WTC11 (cell line): ENCODE results near the gene KIAA1671. TPM values are rescaled to one million over a fixed set of nuclear protein-coding genes. Genes with fewer than 3 reads are reported as not detected.

Experiments used
- AR ChIP-seq: fragments of 250-450 bp; sonication (Bioruptor Pico); IDR thresholded peaks from 2 replicates; pipeline ENCODE4 v1.9.0; 2021; ENCODE audit warnings: mild to moderate bottlenecking
- ATF3 ChIP-seq: sonication (generic); formaldehyde crosslinking; conservative IDR thresholded peaks from 2 replicates; pipeline ENCODE4 v1.8.1; 2022; ENCODE audit warnings: mild to moderate bottlenecking, missing genetic modification reagents
- CBFB ChIP-seq: sonication (generic); formaldehyde crosslinking; IDR thresholded peaks from 2 replicates; pipeline ENCODE4 v1.8.1; 2022; ENCODE audit warnings: mild to moderate bottlenecking, low read depth, missing genetic modification reagents
- CDX4 ChIP-seq: fragments of 250-450 bp; sonication (Bioruptor Pico); IDR thresholded peaks from 2 replicates; pipeline ENCODE4 v1.9.0; 2021; ENCODE audit warnings: moderate library complexity, mild to moderate bottlenecking, inconsistent platforms, borderline replicate concordance
- E2F4 ChIP-seq: sonication (generic); formaldehyde crosslinking; IDR thresholded peaks from 2 replicates; pipeline ENCODE4 v1.8.1; 2022; ENCODE audit warnings: low read depth, mild to moderate bottlenecking, moderate library complexity, missing genetic modification reagents, borderline replicate concordance
- GTF2I ChIP-seq: fragments of 250-450 bp; sonication (Bioruptor Pico); conservative IDR thresholded peaks from 2 replicates; pipeline ENCODE4 v1.4.0; 2021; ENCODE audit warnings: mild to moderate bottlenecking
- HMGXB4 ChIP-seq: sonication (generic); formaldehyde crosslinking; IDR thresholded peaks from 2 replicates; pipeline ENCODE4 v1.8.1; 2023; ENCODE audit warnings: mild to moderate bottlenecking, moderate library complexity, missing genetic modification reagents
- KAT7 ChIP-seq: sonication (generic); formaldehyde crosslinking; IDR thresholded peaks from 2 replicates; pipeline ENCODE4 v1.8.1; 2023; ENCODE audit warnings: missing genetic modification reagents, mild to moderate bottlenecking, borderline replicate concordance
- MXD4 ChIP-seq: fragments of 250-450 bp; sonication (Bioruptor Pico); IDR thresholded peaks from 2 replicates; pipeline ENCODE4 v1.8.0; 2021; ENCODE audit warnings: mild to moderate bottlenecking, moderate library complexity, borderline replicate concordance
- NFATC4 ChIP-seq: fragments of 250-450 bp; sonication (Bioruptor Pico); IDR thresholded peaks from 2 replicates; pipeline ENCODE4 v1.9.0; 2021; ENCODE audit warnings: mild to moderate bottlenecking
- NFE2L1 ChIP-seq: sonication (generic); formaldehyde crosslinking; IDR thresholded peaks from 2 replicates; pipeline ENCODE4 v1.8.1; 2023; ENCODE audit warnings: missing genetic modification reagents
- OVOL2 ChIP-seq: fragments of 250-450 bp; sonication (Bioruptor Pico); IDR thresholded peaks from 2 replicates; pipeline ENCODE4 v1.9.0; 2021; ENCODE audit warnings: mild to moderate bottlenecking, borderline replicate concordance
- SMAD4 ChIP-seq: sonication (generic); formaldehyde crosslinking; IDR thresholded peaks from 2 replicates; pipeline ENCODE4 v1.8.0; 2022; ENCODE audit warnings: mild to moderate bottlenecking, missing genetic modification reagents
- SOX15 ChIP-seq: fragments of 250-450 bp; sonication (Bioruptor Pico); IDR thresholded peaks from 2 replicates; pipeline ENCODE4 v1.9.0; 2021; ENCODE audit warnings: mild to moderate bottlenecking
- SP1 ChIP-seq: sonication (generic); formaldehyde crosslinking; conservative IDR thresholded peaks from 2 replicates; pipeline ENCODE4 v1.8.1; 2022; ENCODE audit warnings: missing genetic modification reagents
- TEAD1 ChIP-seq: sonication (generic); formaldehyde crosslinking; IDR thresholded peaks from 2 replicates; pipeline ENCODE4 v1.8.0; 2022; ENCODE audit warnings: mild to moderate bottlenecking, missing genetic modification reagents
- ZBTB21 ChIP-seq: sonication (generic); formaldehyde crosslinking; IDR thresholded peaks from 2 replicates; pipeline ENCODE4 v1.8.1; 2023; ENCODE audit warnings: mild to moderate bottlenecking, missing genetic modification reagents, borderline replicate concordance
- ZNF121 ChIP-seq: sonication (generic); formaldehyde crosslinking; IDR thresholded peaks from 2 replicates; pipeline ENCODE4 v1.8.0; 2023; ENCODE audit warnings: missing genetic modification reagents
- ZNF219 ChIP-seq: sonication (generic); formaldehyde crosslinking; IDR thresholded peaks from 2 replicates; pipeline ENCODE4 v1.8.0; 2023; ENCODE audit warnings: missing genetic modification reagents, mild to moderate bottlenecking, borderline replicate concordance
- ZNF232 ChIP-seq: sonication (generic); formaldehyde crosslinking; IDR thresholded peaks from 2 replicates; pipeline ENCODE4 v1.8.0; 2022; ENCODE audit warnings: mild to moderate bottlenecking, missing genetic modification reagents
- total RNA-seq: library from RNA; stranded (reverse); gene quantifications from 3 replicates; pipeline ENCODE4 v1.2.3, GENCODE V29; 2021
- TF ChIP-seq, protein P1 (sequence below): sonication (generic); formaldehyde crosslinking; IDR thresholded peaks from 2 replicates; pipeline ENCODE4 v1.8.1; 2022; ENCODE audit warnings: missing genetic modification reagents, borderline replicate concordance
- TF ChIP-seq, protein P2 (sequence below): fragments of 250-450 bp; sonication (Bioruptor Pico); IDR thresholded peaks from 2 replicates; pipeline ENCODE4 v2.1.2; 2022; ENCODE audit warnings: mild to moderate bottlenecking, moderate library complexity
- TF ChIP-seq, protein P3 (sequence below): sonication (generic); formaldehyde crosslinking; IDR thresholded peaks from 2 replicates; pipeline ENCODE4 v1.8.0; 2023; ENCODE audit warnings: missing genetic modification reagents, mild to moderate bottlenecking, borderline replicate concordance

The KIAA1671 gene
- total RNA-seq, 1 experiment from 2014 or later, result 26.0 TPM

- TF ChIP-seq TEAD1 (no peak; the same call in 1 of the 2 replicates), MXD4 (no peak), CBFB (CRISPR knock-in tag) (no peak), ZNF219 (CRISPR knock-in tag) (no peak), CDX4 (CRISPR knock-in tag) (no peak), ATF3 (CRISPR knock-in tag) (no peak), SMAD4 (no peak), HMGXB4 (CRISPR knock-in tag) (0 out of 2 replicates have a peak, but pooled peaks have one; percentile 81), KAT7 (no peak), NFATC4 (no peak), E2F4 (CRISPR knock-in tag) (no peak), SP1 (no peak), NFE2L1 (CRISPR knock-in tag) (no peak; the same call in 1 of the 2 replicates), SOX15 (no peak), GTF2I (CRISPR knock-in tag) (no peak), OVOL2 (CRISPR knock-in tag) (no peak), ZNF232 (no peak), AR (no peak), ZBTB21 (CRISPR knock-in tag) (no peak), ZNF121 (CRISPR knock-in tag) (no peak)
- TF ChIP-seq, protein P1, sequence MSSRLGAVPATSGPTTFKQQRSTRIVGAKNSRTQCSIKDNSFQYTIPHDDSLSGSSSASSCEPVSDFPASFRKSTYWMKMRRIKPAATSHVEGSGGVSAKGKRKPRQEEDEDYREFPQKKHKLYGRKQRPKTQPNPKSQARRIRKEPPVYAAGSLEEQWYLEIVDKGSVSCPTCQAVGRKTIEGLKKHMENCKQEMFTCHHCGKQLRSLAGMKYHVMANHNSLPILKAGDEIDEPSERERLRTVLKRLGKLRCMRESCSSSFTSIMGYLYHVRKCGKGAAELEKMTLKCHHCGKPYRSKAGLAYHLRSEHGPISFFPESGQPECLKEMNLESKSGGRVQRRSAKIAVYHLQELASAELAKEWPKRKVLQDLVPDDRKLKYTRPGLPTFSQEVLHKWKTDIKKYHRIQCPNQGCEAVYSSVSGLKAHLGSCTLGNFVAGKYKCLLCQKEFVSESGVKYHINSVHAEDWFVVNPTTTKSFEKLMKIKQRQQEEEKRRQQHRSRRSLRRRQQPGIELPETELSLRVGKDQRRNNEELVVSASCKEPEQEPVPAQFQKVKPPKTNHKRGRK (CRISPR knock-in tag), result no peak
- TF ChIP-seq, protein P2, sequence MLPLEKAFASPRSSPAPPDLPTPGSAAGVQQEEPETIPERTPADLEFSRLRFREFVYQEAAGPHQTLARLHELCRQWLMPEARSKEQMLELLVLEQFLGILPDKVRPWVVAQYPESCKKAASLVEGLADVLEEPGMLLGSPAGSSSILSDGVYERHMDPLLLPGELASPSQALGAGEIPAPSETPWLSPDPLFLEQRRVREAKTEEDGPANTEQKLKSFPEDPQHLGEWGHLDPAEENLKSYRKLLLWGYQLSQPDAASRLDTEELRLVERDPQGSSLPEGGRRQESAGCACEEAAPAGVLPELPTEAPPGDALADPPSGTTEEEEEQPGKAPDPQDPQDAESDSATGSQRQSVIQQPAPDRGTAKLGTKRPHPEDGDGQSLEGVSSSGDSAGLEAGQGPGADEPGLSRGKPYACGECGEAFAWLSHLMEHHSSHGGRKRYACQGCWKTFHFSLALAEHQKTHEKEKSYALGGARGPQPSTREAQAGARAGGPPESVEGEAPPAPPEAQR (CRISPR knock-in tag), result no peak
- TF ChIP-seq, protein P3, sequence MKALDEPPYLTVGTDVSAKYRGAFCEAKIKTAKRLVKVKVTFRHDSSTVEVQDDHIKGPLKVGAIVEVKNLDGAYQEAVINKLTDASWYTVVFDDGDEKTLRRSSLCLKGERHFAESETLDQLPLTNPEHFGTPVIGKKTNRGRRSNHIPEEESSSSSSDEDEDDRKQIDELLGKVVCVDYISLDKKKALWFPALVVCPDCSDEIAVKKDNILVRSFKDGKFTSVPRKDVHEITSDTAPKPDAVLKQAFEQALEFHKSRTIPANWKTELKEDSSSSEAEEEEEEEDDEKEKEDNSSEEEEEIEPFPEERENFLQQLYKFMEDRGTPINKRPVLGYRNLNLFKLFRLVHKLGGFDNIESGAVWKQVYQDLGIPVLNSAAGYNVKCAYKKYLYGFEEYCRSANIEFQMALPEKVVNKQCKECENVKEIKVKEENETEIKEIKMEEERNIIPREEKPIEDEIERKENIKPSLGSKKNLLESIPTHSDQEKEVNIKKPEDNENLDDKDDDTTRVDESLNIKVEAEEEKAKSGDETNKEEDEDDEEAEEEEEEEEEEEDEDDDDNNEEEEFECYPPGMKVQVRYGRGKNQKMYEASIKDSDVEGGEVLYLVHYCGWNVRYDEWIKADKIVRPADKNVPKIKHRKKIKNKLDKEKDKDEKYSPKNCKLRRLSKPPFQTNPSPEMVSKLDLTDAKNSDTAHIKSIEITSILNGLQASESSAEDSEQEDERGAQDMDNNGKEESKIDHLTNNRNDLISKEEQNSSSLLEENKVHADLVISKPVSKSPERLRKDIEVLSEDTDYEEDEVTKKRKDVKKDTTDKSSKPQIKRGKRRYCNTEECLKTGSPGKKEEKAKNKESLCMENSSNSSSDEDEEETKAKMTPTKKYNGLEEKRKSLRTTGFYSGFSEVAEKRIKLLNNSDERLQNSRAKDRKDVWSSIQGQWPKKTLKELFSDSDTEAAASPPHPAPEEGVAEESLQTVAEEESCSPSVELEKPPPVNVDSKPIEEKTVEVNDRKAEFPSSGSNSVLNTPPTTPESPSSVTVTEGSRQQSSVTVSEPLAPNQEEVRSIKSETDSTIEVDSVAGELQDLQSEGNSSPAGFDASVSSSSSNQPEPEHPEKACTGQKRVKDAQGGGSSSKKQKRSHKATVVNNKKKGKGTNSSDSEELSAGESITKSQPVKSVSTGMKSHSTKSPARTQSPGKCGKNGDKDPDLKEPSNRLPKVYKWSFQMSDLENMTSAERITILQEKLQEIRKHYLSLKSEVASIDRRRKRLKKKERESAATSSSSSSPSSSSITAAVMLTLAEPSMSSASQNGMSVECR, result 0 out of 2 replicates have a peak, but pooled peaks have one; percentile 38
Observed at GRCh38 chr22:25110846-25111578, 158.5 kb downstream of the KIAA1671 start (continued).
